KG1 (cell line): ENCODE data around the gene CCS.
"Not testable (repeated sequence)": the region's sequence is repeated elsewhere in the genome, so short reads cannot be mapped to it uniquely, and the experiment has no call there.

Experiments used
- DNase-seq: peaks from one replicate; lab custom pipeline; 2025; lab: John Stamatoyannopoulos, UW

CCS gene

DNA sequence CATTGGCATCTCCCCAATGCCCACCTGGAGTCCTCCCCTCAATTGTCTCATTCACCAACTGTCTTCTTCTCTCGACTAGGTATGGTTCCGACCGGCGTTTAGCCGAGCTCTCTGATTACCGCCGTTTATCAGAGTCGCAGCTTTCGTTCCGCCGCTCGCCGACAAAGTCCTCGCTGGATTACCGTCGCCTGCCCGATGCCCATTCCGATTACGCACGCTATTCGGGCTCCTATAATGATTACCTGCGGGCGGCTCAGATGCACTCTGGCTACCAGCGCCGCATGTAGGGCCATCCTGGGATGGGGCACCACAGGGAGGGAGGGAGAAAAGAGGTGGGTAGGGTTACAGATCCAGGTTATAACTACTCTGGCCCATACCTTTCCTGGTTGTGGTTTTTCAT, 33.4 kb downstream of the CCS start:
- no peak for DNase-seq

DNA sequence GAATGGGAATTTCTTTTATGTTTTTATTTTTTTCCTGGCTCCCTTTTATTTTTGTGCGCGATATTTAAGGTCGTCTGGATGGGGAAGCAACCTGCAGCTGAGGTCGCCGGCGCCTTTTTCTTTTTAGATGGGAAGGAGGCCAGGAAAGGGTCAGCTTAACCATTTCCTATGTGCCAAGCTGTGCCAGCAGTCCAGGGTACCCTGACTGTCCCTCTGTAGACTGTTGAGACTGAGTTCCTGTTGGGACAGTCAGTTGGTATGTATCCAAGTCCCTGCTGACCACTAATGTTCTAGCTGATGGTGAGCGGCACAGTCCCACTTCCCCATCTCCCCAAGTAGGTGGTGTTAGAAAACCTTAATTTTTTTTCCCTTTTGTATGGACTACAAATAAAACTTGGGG, 33.9 kb downstream of the CCS start:
- no peak for DNase-seq

DNA sequence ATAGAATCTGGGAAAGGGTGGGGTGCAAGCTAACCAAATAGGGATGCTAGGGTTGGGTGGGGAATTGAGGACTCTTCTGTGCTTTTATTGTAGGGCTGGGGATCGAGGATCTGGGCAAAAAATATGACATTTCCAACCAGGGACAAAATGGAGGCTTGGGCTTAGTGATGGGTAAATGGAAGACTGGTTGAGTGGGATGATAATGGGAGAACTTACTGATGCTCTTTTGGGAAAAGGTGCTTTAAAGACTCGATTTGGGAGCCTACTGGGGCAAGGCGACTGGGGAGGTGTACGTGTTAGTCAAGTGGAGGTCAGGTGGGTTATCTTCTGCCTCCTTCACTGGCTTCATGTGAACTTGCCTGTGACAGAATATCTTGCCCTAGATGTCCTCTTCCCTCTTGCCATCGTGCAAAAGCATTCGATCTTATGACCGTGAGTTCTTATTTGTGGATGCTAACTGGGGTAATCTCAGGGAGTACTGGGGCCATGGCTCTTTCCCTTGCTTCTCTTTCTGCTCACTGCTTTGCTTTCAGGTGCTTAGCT, 35.1 kb downstream of the CCS start:
- DNase-seq = no peak

DNA sequence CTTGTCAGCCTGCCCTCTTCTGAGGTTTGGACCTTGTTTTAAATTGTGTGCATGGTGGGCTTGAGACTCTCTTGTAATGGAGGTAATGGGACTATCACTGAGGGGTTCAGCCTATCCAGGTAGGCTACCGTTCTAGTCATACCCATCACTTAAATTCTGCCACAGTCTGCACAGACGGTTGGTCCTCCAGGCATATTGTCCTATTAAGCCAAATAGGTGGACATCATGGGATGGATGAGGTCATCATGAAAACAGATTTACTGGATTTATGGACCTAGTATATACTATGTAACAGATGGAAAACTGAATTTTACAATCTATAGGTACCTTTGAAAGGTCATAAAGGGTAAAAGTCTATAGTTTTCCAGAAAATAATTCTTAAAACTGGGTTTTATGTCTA, 36.4 kb downstream of the CCS start:
- no peak for DNase-seq

DNA sequence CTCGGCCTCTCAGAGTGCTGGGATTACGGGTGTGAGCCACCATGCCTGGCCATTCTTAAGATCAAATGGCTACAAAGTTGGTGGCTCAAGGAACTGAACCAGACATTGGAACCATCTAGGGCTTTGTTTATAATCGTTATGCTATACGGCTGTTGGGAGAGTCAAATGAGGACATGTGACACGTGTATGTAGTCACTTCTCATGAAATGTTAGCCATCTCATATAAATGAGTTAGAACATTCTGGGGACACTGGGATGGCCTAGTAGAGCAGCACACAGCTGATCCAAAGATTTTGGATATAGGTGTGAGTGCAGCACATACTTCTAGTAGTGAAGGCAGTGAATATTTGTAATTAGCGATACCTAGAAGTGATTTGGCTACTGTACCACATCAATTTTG, 38.9 kb downstream of the CCS start:
- DNase-seq = no peak

DNA sequence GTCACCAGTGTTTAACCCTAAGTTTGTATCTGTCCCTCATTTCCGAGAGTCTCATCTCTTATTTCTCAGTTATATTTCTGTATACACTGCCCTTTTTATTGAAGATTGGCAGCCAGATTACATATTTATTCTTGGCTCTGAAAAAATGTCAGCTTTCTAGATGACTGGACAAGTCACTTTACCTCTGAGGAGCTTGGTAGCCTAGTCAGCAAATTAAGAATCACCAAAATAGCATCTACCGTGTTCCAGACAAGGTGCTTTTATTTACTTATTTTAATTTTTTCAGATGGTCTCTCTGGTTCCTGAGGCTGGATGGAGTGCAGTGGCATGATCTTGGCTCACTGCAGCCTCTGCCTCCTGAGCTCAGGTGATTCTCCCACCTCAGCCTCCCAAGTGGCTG, 40.0 kb downstream of the CCS start:
- DNase-seq = no peak

DNA sequence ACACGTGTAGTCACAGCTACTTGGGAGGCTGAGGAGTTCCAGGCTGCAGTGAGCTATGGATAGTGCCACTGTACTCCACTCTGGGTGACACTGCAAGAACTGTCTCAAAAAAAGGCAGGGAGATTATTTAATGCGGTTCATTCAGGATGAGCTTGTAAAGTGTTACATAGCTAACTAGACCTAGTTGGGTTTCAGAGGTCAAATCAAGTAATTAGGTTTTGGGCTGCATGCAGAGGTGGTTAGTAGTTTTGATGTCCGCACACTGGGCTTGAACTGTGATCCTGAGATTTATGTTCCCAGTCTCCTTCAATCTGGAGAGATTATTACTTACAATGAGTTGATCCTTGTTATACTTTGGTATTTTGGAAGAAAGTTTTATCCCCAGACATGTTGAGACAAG, 43.4 kb downstream of the CCS start:
- no peak for DNase-seq

DNA sequence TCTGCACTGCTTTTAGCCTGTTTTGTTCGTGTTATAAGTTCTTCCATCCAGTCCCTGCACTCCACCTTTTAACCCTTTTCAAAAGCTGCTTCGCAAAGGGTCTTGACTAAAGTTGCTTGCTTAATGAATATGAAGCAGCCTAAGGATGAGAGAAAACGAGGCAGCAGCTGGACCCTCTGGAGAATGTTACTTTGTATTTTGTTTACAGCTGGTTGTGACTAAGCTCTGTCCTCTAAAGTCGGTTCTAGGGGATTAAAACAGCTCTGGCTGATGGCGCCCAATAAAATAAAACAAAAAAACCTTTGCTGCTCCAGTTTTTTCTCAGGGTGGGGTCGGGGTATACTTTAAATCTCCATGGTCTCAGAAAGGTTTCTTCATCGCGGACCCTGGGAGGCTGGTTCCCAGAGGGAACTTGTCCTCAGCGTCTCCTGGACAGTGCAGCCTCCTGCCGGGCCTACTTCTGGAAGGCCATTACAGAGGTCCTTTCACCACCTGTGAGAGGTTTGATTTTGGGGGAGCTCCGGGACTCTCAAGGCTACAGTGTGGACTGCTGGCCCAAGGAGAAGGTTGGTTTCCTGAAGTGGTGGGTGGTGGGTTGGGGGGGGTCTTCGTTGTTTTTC, 44.7 kb downstream of the CCS start:
- peak; percentile 81 for DNase-seq

DNA sequence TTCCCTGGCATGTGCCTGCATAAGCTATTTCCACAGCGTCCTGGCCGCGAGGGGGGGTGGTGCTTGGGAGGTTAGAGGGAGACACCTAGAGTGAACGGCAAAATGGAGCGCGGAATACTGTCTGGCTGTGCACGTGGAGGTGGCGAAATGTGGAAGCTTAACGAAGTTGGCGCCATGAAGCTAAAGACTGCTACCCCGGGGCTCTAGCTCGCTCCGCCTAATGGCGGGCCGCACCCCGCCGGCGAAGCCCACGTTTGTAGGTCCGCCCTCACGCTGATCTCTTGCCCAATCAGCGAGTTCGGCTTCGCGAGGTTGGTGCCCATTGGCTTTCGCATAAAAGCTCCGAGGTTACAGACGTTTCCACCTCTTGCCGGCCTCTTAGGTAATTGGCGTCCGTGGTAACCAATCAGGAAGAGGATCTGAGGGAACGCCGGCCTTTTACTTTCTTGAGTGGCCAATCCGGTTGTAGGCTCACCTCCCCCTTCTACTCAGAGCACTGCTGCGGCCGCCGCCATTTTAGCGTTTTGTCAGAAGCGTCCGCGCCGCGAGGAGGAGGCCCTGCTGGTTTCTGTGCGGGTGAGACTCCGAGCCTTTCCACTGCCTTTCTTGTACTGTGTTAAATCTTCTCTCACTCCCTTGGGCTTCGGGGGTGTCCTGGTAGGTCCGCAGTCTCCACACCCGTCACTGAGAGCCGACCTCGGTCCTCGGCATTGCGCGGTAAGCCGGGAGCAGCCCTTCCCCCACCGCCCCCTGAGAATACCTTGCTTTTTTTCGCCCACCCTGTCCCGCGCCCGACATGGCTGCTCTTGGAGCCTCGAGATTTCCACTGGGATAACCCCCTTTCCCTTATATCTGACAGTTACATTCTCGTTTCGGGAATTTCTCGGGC, 45.4 kb downstream of the CCS start, which contains the start of gene RBM4:
Gene RBM4 (plus strand): TSS at position 527 of the 889 bp plus-strand sequence. CDS start 1,009 bp downstream, outside the sequence.
- DNase-seq = peak; percentile 99

DNA sequence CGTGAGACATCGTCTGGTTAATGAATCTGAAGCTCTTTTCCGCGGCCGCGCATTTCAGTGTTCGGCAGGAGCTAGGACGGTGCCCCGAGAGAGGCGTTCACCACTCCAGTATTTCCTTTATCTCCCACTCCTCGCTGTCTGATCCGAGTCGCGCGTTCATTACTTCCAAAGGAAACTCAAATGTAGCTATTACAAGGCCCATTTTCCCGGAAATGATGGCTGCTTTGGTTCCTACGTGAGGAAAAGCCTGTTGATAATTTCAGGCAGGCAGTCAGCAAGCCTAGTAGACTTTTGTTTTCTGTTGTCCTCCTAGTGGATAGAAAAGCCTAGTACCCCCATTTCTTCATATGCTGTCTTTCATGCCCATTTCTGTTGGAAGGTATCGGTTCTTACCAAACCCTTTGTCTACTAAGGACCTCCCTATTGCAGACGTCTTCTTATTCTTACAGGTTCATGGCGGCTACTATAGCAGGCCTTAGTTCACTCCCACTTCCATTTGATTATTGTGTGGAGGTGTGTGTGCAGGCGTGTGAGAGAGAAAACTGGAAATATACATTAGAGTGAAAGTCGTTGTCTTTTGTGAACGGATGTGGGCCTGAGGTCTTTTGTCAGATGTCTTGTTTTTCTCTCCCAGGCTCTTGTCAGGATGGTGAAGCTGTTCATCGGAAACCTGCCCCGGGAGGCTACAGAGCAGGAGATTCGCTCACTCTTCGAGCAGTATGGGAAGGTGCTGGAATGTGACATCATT, 46.3 kb downstream of the CCS start:
- DNase-seq = no peak

DNA sequence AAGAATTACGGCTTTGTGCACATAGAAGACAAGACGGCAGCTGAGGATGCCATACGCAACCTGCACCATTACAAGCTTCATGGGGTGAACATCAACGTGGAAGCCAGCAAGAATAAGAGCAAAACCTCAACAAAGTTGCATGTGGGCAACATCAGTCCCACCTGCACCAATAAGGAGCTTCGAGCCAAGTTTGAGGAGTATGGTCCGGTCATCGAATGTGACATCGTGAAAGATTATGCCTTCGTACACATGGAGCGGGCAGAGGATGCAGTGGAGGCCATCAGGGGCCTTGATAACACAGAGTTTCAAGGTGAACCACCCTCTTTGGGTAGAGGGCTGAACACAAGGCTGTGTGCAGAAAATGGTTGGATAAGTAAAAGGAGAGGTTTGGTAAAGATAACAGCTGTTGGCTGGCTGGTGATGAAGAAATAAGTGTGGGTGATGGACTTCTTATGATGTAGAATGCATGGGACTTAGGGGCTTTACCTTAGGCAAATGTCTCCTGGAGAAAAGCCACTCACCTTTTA, 46.9 kb downstream of the CCS start:
- not testable (repeated sequence) for DNase-seq

DNA sequence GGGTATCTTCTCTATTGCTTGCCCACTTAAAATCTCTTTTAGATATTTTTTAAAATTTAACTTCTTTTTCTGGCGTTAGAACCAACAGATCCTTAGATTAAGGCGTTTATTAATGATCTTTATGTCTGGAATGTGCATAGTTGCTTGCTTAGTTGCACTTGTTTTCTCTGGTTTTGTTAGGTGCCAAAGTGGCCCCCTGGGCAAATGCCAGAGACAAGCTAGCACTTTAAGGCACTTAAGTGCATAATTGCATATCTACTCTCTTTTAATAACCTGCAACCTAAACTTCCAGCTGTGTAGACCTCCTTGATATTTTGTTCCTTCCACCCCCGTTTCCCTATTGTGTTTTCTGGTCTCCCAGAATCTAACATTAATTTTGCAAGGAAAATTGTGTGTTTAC, 48.8 kb downstream of the CCS start:
- no peak for DNase-seq

DNA sequence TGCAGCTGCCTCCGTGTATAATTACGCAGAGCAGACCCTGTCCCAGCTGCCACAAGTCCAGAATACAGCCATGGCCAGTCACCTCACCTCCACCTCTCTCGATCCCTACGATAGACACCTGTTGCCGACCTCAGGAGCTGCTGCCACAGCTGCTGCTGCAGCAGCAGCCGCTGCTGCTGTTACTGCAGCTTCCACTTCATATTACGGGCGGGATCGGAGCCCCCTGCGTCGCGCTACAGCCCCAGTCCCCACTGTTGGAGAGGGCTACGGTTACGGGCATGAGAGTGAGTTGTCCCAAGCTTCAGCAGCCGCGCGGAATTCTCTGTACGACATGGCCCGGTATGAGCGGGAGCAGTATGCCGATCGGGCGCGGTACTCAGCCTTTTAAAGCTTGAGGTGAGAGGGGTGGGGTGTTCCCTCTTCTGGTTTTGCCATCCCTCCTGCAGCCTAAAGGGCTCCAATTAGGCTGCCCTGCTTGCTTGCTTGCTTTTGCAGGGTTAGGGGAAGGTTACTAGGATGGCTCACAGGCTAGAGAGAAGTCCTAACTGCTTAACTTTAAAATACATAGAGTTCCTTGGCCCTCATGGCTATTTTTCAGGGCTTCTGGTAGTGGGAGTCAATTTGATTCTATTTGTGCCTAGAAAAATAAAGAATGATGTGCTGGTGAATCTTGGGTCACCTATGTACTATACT, 50.9 kb downstream of the CCS start:
- no peak for DNase-seq

DNA sequence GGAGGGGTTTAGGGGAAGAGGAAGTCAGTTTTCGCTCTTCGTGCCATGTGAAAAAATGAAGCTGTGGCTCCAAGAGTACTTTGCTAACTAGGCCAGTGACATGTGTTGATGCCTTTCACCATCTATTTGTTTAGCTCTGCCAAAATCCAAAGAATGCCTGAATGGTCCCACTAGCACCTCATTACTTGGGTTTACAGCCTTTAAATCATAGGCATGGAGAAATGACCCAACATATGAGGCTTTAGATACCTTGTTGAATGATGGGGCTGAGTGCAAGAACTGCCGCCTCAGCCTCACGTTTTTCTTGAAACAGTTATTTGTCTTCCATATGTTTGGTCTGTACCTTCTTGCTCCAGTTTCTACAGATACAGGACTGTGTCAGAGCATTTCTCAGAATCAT, 53.8 kb downstream of the CCS start:
- no peak for DNase-seq

DNA sequence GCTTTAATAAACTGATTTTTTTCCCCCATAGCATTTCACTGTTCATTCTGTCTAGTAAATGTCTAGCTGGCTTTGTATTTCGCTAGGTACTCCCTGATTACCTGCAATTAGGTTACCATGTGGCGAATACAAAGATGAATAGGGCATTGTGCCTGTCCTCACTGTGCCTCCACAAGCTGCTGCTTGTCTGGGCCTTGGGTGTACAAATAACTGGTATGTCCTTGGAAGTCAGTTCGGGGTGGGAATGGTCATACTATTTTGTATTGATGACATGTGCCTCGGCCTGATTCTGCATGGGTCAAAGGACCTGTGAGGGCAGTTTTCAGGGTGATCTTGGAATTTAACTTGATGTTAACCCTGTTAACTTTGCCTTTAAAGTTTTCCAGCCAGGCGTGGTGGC, 56.9 kb downstream of the CCS start:
- DNase-seq = no peak

DNA sequence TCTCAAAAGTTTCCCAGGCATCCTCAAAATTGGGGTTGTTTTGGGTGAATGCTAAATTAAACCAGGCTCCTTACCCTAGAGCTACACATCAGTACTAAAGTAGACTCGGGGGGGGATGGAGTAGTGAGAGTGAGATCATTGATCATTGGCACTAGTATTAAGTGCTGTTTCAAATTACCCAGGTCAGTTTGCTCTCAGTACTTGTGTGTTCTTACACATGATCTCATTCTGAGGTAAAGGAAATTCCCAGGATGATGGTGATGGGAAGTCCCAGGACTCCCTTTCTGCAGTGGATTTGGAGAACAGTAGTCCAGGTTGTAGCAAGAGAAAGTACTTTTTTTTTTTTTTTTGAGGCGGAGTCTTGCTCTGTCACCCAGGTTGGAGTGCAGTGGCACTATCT, 58.0 kb downstream of the CCS start:
- no peak for DNase-seq

DNA sequence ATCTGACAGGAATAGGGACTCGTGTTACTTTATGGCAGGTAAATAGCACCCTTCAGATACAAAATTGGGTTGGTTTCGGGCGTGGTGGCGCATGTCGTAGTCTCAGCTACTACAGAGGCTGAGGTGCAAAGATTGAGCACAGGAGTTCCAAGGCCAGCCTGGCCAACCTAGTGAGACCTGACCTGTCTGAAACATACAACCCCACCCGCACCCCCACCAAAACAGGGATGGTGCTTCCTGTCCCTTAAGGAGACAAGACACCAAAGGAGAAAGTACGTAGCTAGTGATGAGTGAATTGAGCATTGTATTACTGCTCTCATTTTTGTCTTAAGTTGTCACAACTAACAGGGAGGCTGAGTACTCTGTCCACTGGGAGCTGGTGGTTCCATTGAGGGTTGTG, 59.7 kb downstream of the CCS start:
- DNase-seq = no peak

DNA sequence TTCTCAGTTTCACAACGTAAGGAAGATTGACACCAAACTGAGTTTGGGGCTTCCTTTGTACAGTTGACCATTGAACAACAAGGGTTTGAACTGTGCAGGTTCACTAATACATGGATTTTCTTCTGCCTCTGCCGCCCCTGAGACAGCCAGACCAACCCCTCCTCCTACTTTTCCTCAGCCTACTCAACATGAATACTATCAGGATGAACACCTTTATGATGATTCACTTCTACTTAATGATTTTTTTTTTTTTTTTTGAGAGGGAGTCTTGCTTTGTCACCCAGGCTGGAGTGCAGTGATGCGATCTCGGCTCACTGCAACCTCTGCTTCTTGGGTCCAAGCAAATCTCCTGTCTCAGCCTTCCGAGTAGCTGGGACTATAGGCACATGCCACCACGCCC, 60.1 kb downstream of the CCS start:
- no peak for DNase-seq
